ENCODE results near the gene CLDND1. TPM values are rescaled to one million over a fixed set of nuclear protein-coding genes. Genes with fewer than 3 reads are reported as not detected.

Gene CLDND1
- total and polyA plus RNA-seq, 10 of the 15 experiments (the other 5 are each of a cell fraction or from before 2014, with no cell fraction given) = 97.8 to 225 (median 152) TPM

DNA sequence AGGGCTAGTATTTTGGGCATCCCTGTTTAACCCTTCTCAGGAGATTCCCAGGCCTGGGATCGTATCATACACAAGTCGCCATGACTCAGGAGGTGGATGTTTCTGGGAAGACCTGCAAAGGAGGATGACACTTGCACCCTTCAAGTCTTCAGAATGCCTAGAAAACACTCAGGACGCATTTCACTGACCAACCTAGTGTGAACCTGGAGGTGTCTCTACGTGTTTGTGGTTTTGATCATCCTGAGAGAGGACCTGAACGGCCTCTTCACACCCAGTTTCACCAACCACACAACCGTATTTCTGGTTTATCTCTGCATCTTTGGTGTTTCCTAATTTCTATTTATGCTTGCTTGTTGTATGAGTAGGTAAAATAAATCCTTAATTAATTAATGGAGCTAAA is 2.8 kb upstream of the CLDND1 start:
- ATAC-seq (peak; percentile 6), FAIRE-seq (no peak), DNase-seq (ENCODE audit: low read depth, low spot score) (no peak)
- Histone ChIP-seq H2AFZ (ENCODE audit: control insufficient read depth, low read depth, low read length) (no peak overlapping the region), H3K27me3 (replicated peaks in 1 of 2; ENCODE audit: control insufficient read depth in 2 of 2, insufficient read depth in 2 of 2, low read length in 1 of 2) (no peaks in the 10 kb centered on the region), H3K27ac (ENCODE audit: control insufficient read depth, insufficient read depth) (peak overlapping the region; percentile 97), H3K9ac (ENCODE audit: control insufficient read depth, insufficient read depth, low read length) (peak overlapping the region; percentile 3; the same call in 1 of the 2 replicates), H4K20me1 (ENCODE audit: control insufficient read depth, insufficient read depth) (no peaks in the 10 kb centered on the region), H3K4me3 (peak overlapping the region; percentile 58), H3K4me2 (ENCODE audit: control insufficient read depth, insufficient read depth) (peak overlapping the region; percentile 72), H3K4me1 (ENCODE audit: control insufficient read depth, insufficient read depth, low read length) (peaks cover 16% of the 10 kb centered on the region; the same call in 1 of the 2 replicates), H3K79me2 (ENCODE audit: control insufficient read depth, insufficient read depth, low read length) (peaks cover 98% of the 10 kb centered on the region), H3K9me3 (replicated peaks; ENCODE audit: control insufficient read depth, insufficient read depth, low read length) (no peaks in the 10 kb centered on the region), H3K36me3 (ENCODE audit: control insufficient read depth in 2 of 2, insufficient read depth in 2 of 2, low read length in 1 of 2) (peaks cover 0 to 11% of the 10 kb centered on the region in 2 experiments; a peak in 1 of 4 replicates)
- intact Hi-C loops (cut with micrococcal nuclease; ENCODE audit: unreplicated experiment) (loop anchor here (2.0 kb wide), 1 partner anchor 487 kb away; no protein-coding TSS in a partner anchor), in situ Hi-C loops (cut with MboI) (loop anchor here (5.0 kb wide), 1 partner anchor 37 kb away; no protein-coding TSS in a partner anchor)
- ChIA-PET SMC1A (ENCODE audit: uncharacterized antibody, unreplicated experiment) (interaction anchor here (0.5 to 5.7 kb wide), 9 partner anchors 11 to 187 kb away, joined by 3 to 37 read pairs (median 7); partner anchors contain the start of gene CPOX), POLR2A (interaction anchor here (0.6 to 1.5 kb wide), 5 partner anchors 10 to 37 kb away, joined by 3 to 9 read pairs (median 3); no protein-coding TSS in a partner anchor), CTCF (interaction anchor here (1.0 to 2.6 kb wide), 4 partner anchors 10 to 64 kb away, joined by 3 to 11 read pairs (median 6); no protein-coding TSS in a partner anchor), RAD21 (ENCODE audit: unreplicated experiment) (interaction anchor here (0.8 to 2.0 kb wide), 7 partner anchors 11 to 47 kb away, joined by 3 to 14 read pairs (median 4); no protein-coding TSS in a partner anchor)
- no TSS peak for BruUV-seq (replicated peaks)
- WGBS (ENCODE audit: insufficient coverage, insufficient replicate concordance, low lambda C conversion rate, missing lambda C conversion rate) = 33% methylated on average over 6 of the region's 6 CpGs
- TF ChIP-seq, protein P1, sequence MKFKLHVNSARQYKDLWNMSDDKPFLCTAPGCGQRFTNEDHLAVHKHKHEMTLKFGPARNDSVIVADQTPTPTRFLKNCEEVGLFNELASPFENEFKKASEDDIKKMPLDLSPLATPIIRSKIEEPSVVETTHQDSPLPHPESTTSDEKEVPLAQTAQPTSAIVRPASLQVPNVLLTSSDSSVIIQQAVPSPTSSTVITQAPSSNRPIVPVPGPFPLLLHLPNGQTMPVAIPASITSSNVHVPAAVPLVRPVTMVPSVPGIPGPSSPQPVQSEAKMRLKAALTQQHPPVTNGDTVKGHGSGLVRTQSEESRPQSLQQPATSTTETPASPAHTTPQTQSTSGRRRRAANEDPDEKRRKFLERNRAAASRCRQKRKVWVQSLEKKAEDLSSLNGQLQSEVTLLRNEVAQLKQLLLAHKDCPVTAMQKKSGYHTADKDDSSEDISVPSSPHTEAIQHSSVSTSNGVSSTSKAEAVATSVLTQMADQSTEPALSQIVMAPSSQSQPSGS (IDR thresholded peaks at IDR 0.05; ENCODE audit: low read length) = no peak
- TF ChIP-seq POU2F2 (IDR thresholded peaks at IDR 0.05; ENCODE audit: borderline replicate concordance, low read depth, low read length) (0 out of 3 replicates have a peak, but pooled peaks have one; percentile 8), ESRRA (IDR thresholded peaks at IDR 0.05; ENCODE audit: low read length) (no peak), NFIC (IDR thresholded peaks at IDR 0.05; ENCODE audit: low read depth, low read length) (peak; percentile 55; the same call in 1 of the 2 replicates), BHLHE40 (IDR thresholded peaks at IDR 0.05; ENCODE audit: borderline replicate concordance in 1 of 2, low read depth in 2 of 2, low read length in 1 of 2) (peak in 1 of 2 experiments; percentile 14; a peak in 1 of 4 replicates), GABPA (IDR thresholded peaks at IDR 0.05; ENCODE audit: low read depth) (no peak), NR2C1 (IDR thresholded peaks at IDR 0.05) (no peak), NR2F1 (conservative IDR thresholded peaks at IDR 0.05) (peak; percentile 39; the same call in 1 of the 2 replicates), NRF1 (conservative IDR thresholded peaks at IDR 0.05; ENCODE audit: low read depth, low read length) (no peak), SMAD1 (IDR thresholded peaks at IDR 0.05; ENCODE audit: low read depth, partially characterized antibody) (no peak), MTA2 (IDR thresholded peaks at IDR 0.05; ENCODE audit: low read depth) (peak; percentile 81; the same call in 1 of the 2 replicates), MTA3 (IDR thresholded peaks at IDR 0.05; ENCODE audit: borderline replicate concordance, low read length) (peak; percentile 33; the same call in 1 of the 2 replicates), SIX5 (IDR thresholded peaks at IDR 0.05; ENCODE audit: low read depth, low read length, severe bottlenecking) (no peak), SMC3 (IDR thresholded peaks at IDR 0.05; ENCODE audit: borderline replicate concordance, low read length) (no peak; the same call in 1 of the 2 replicates), ZNF24 (IDR thresholded peaks at IDR 0.05) (no peak), MEF2B (IDR thresholded peaks at IDR 0.05; ENCODE audit: partially characterized antibody, poor library complexity, severe bottlenecking) (peak; percentile 59), PAX5 (IDR thresholded peaks at IDR 0.05; ENCODE audit: borderline replicate concordance, low read depth, low read length) (peak; percentile 60; the same call in 1 of the 2 replicates), FOXK2 (IDR thresholded peaks at IDR 0.05) (no peak), RAD21 (IDR thresholded peaks at IDR 0.05; ENCODE audit: insufficient read depth, low read depth, low read length) (no peak)
- TF ChIP-seq, protein P2, sequence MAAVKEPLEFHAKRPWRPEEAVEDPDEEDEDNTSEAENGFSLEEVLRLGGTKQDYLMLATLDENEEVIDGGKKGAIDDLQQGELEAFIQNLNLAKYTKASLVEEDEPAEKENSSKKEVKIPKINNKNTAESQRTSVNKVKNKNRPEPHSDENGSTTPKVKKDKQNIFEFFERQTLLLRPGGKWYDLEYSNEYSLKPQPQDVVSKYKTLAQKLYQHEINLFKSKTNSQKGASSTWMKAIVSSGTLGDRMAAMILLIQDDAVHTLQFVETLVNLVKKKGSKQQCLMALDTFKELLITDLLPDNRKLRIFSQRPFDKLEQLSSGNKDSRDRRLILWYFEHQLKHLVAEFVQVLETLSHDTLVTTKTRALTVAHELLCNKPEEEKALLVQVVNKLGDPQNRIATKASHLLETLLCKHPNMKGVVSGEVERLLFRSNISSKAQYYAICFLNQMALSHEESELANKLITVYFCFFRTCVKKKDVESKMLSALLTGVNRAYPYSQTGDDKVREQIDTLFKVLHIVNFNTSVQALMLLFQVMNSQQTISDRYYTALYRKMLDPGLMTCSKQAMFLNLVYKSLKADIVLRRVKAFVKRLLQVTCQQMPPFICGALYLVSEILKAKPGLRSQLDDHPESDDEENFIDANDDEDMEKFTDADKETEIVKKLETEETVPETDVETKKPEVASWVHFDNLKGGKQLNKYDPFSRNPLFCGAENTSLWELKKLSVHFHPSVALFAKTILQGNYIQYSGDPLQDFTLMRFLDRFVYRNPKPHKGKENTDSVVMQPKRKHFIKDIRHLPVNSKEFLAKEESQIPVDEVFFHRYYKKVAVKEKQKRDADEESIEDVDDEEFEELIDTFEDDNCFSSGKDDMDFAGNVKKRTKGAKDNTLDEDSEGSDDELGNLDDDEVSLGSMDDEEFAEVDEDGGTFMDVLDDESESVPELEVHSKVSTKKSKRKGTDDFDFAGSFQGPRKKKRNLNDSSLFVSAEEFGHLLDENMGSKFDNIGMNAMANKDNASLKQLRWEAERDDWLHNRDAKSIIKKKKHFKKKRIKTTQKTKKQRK (IDR thresholded peaks at IDR 0.05; ENCODE audit: low read depth, low read length) = no peak
